DMS114 treated with DMSO at 0.1 percent for 48 hours (cell line): Measurements from ENCODE around the gene PCDHB1.

ENCODE experiments used
- DNase-seq: peaks from one replicate; lab custom pipeline; 2025; ENCODE audit not compliant: unreplicated experiment; lab: John Stamatoyannopoulos, UW

The PCDHB1 gene

GRCh38 chr5:141050622-141051520, at the start of gene PCDHB1:
PCDHB1 (plus strand) TSS chr5:141051374; CDS start chr5:141051471, 97 bp downstream.
- DNase-seq = no peak

- DNase-seq = no peak
Measured at GRCh38 chr5:141001446-141001843, 49.7 kb upstream of the PCDHB1 start.

DNA sequence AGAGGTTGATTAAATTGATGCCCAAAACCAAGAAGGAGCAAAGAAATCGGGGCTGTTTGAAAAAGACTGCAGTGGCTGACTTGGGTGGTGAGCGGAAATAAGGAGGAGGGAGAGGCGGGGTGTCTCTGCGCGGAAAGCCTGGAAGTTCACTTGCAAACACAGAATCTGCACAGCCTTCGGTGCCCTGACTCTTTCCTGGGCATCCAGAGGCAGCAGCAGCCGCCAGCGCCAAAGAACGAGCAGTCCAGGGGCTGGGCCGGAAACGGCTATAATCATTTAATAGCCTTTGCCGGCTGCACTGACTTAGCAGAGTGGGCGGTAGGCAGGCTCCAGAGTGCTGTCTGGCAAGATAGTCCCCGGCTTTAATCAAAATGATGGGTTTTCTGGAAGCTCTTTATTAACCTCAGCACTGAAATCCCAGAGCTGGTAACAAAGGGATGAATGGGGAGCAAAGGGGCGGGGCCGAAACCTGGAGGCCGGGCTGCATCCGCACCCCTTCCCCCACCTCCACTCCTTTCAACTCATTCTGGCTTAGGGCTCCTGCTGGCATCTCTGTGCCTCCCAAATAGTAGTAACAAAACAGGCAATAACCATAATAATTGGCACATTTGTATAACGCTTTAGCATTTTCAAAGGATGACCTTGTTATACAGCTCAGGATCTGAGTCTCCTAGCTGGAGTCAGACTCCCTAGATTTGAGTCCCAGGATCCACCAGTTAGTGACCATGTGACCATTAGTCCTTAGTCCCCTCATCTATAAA, 49.1 kb upstream of the PCDHB1 start:
- no peak for DNase-seq

- DNase-seq = no peak
Measured at GRCh38 chr5:141002605-141002965, 48.6 kb upstream of the PCDHB1 start.

GRCh38 chr5:141003031-141003430, 48.1 kb upstream of the PCDHB1 start:
- no peak for DNase-seq

DNA sequence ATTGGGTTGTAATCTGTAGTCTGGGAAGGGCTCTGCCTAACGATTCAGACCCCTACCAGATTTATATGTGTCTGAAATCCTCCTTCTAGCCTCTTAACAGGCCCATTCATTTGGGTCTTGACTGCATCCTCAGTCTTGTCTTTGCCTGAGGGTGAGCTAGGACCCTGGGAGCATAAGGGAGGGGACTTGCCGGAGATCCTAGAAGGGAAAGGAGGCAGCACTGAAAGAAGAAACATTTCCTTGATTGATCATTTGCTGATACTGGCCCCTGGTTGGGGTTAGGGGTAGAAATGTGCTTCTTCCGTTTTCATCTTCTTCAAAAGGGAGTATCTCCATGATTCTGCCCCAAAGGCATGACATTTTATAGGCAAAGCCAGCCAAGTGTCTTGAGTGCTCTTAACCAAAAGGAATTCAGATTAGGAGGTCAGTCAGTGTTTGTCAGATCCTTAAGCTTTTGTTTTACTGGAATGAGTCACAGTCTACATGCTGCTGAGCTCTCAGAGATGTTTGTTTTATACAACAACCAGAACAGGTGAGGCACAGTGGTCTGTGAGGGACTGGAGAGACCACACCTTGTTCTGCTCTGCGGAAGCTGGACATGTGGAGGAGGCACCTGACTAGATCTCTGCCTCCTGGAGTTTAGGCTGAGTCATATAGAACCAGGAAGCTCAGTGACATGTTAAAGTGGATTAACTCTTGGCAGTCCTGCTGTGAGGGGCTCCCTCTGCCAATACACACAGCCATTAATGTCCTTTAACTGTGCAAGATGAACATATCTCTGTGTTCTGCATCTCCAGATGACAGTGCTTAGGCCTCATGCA, 47.2 kb upstream of the PCDHB1 start:
- DNase-seq = no peak

DNA sequence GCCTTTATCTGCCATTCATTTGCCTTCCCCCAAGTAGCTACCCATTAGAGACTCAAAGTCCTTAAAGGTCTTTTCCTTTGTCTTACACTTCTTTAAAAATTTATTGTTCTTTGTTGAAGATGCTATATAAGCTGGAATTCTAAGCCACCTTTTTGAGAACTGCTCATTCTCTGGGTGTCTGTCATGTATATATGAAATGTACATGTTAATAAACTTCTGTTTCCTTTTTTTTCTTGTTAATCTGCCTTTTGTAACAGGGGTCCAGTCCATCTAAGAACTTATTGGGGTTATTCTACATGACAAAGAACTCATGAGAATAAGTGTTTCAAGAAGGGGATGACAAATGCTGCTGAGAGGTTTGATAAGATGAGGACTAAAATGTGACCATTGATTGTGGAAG, 43.4 kb upstream of the PCDHB1 start:
- no peak for DNase-seq

GRCh38 chr5:141010047-141010793, 41.0 kb upstream of the PCDHB1 start:
- no peak for DNase-seq

- DNase-seq = no peak
Measured at GRCh38 chr5:141017943-141018342, 33.2 kb upstream of the PCDHB1 start.

GRCh38 chr5:141022384-141022783, 28.8 kb upstream of the PCDHB1 start:
- DNase-seq = no peak

- no peak for DNase-seq
Measured at GRCh38 chr5:141031006-141031405, 20.2 kb upstream of the PCDHB1 start.

DNA sequence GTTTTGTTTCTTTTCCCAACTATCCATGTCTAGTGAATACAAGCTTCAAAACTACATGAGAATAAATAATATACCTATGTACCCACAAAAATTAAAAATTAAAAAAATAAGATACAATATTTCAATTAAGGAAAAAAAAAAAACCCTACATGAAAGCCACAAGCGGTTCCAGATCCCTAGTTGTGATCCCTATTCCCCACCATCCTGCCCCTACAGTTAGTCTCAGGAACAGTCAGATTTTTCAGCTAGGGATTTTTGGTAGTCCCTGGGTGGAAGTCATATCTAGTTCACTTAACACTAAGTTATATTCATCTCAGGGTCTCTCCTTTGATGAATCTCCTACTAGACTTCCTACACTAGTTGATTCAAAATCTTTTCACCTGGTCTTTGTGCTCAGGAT, 18.5 kb upstream of the PCDHB1 start:
- no peak for DNase-seq

DNA sequence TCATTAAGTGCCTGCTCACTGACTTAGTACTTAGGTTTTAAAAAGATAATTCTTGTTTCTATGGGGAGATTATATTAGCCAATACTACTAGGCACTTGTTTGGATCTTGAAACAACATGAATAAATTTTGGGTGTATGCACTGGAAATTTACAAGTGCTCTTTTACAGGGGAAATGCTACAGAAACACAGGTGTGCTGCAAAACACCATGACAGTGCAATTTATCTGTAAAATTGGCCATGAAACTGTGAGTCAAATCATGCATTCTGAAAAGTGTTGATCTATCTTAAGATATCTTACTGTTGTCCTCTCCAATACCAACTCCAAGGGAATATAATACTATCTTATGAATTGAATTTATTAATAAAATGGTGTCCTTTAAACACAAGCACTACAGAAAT, 12.1 kb upstream of the PCDHB1 start:
- DNase-seq = no peak

- DNase-seq = no peak
Measured at GRCh38 chr5:141039517-141039916, 11.7 kb upstream of the PCDHB1 start.

- peak; percentile 82 for DNase-seq
Measured at GRCh38 chr5:141040093-141040770, 10.9 kb upstream of the PCDHB1 start.

DNA sequence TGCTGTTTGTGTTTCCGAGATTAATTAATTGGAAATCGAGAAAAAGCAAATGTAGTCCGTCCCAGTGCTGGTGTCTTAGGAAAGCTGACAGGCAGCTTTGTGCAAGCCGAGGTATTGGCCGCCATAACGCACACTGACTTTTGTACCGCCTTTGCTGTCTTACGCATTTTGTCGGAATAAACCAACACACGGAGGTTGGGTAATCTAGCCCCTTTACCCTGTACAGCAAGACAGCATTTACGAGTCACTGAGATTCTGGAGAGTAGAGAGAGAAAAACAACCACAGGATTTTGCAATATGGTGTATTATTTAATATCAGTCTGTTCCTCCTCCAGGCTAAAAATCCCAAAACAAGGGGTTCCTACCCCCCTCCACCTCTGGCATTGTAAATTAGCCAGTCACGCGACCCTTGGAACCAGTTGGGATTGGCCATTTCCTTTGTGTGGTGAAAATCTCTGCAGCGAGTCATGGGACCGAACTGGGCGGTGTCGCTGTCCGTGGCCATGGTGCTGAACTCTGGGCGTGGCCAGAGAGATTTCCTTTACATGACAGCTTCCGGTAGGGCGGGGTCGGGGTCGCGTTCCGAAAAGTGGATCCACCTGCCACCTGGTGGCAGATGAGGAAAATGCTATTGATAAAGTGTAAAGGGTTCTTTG, 10.3 kb upstream of the PCDHB1 start:
- DNase-seq = peak; percentile 94

GRCh38 chr5:141041427-141041785, 9.8 kb upstream of the PCDHB1 start:
- no peak for DNase-seq

DNA sequence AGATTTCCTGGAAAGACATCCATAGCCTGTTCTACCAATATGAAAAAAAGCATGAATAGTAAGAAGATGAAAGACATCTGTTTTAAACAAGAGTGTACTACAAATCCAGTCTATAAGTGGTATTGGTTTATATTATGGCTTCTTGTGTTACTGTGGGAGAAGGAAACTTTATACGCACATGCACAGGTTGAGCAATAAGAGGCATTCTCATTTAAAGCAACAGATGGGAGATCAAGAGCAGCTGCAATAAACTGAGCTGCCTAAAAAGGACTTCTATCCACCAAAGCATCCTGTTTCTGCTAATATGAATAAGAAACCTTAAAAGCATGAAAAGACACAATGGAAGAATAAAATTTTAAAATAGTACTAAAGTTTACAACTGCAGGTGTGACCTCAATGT, 8.6 kb upstream of the PCDHB1 start:
- DNase-seq = no peak

DNA sequence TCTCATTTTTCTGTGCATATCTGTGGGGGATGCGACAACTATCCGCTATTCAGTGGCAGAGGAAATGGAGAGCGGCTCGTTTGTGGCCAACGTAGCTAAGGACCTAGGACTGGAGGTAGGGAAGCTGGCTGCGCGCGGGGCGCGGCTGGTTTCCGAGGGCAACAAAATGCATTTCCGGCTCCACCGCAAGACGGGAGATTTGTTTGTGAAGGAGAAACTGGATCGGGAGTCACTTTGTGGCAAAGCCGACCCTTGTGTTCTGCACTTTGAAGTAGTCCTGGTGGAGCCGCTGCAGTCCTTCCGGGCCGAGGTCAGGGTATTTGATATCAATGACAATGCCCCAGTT, 320 bp downstream of the PCDHB1 start:
- DNase-seq = no peak

- DNase-seq = no peak
Measured at GRCh38 chr5:141077826-141078225, 26.7 kb downstream of the PCDHB1 start.
